Ovary (tissue), 3 donors: ENCODE measurements around the gene TEX2.

Source experiments
- EP300 ChIP-seq: sonication (generic); formaldehyde crosslinking; IDR thresholded peaks from one replicate; pipeline ENCODE4 v1.6.1; 2017; ENCODE audit warnings: antibody characterized with exemption
- POLR2A ChIP-seq: fragments of 450-650 bp; IDR thresholded peaks from one replicate; pipeline ENCODE4 v1.6.1; 2017; ENCODE audit warnings: antibody characterized with exemption, mild to moderate bottlenecking, moderate library complexity
- TF ChIP-seq, protein P1 (sequence below), 3 donors: fragments of 450-650 bp in 2 of 3; fragments of 200-600 bp in 1 of 3; IDR thresholded peaks; one replicate each; pipeline versions ENCODE4 v1.5.1 to v1.8.0; 2016 to 2022; ENCODE audit warnings: antibody characterized with exemption in 3 of 3, mild to moderate bottlenecking in 1 of 3
- donor health status: DM: no; HTN: no; CAD: no.

DNA sequence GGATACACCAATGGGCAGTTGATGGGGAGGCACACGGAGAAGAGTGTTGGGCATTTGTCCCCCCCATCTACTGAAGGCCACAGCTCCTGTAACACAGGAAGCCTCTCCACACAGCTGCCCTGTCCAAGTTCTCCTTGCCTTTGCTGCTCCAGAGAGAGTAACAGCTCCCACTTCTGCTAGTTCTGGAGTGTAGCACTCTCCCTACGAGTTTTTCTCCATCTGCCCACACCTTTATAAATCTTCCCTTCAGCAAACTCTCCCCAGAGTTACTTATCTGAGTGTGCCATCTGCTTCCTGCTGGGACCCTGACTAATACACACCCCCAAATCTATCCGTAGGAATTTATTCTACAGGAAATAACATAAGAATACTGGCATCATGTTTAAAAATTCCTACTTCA lies 90.5 kb downstream of the TEX2 start:
- TF ChIP-seq, protein P1, sequence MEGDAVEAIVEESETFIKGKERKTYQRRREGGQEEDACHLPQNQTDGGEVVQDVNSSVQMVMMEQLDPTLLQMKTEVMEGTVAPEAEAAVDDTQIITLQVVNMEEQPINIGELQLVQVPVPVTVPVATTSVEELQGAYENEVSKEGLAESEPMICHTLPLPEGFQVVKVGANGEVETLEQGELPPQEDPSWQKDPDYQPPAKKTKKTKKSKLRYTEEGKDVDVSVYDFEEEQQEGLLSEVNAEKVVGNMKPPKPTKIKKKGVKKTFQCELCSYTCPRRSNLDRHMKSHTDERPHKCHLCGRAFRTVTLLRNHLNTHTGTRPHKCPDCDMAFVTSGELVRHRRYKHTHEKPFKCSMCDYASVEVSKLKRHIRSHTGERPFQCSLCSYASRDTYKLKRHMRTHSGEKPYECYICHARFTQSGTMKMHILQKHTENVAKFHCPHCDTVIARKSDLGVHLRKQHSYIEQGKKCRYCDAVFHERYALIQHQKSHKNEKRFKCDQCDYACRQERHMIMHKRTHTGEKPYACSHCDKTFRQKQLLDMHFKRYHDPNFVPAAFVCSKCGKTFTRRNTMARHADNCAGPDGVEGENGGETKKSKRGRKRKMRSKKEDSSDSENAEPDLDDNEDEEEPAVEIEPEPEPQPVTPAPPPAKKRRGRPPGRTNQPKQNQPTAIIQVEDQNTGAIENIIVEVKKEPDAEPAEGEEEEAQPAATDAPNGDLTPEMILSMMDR (IDR thresholded peaks at IDR 0.05), result no peak
- TF ChIP-seq POLR2A (no peak), EP300 (no peak)
